VCaP (cell line): ENCODE data around the gene POLR1A.

ENCODE experiments used
- H3K27ac ChIP-seq: fragments of 450-650 bp; 2 replicates; pipeline ENCODE4 v1.5.1; 2017
- TF ChIP-seq, protein P1 (sequence below): fragments of 450-650 bp; conservative IDR thresholded peaks from 2 replicates; pipeline ENCODE4 v1.5.1; 2017; ENCODE audit warnings: mild to moderate bottlenecking, moderate library complexity

POLR1A gene

DNA sequence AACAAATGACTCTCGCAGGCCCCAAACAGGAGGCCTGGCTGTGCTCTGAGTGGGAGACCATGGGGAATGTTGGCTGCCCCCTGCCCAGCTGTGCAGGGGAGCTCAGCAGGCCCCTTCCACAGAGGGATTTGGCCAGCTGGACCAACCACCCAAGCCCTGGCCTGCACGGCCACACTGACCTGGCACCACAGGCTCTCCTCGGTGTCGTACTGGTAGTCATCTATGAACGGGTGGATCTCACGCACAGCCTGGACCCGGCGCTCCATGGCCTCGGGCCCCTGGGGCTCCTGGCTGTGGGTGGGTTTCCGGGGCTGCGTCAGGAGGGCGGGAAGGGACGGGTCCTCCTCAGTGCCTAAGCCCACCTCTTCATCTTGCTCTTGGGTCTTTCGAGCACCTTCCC, 74.5 kb downstream of the POLR1A start:
- TF ChIP-seq, protein P1, sequence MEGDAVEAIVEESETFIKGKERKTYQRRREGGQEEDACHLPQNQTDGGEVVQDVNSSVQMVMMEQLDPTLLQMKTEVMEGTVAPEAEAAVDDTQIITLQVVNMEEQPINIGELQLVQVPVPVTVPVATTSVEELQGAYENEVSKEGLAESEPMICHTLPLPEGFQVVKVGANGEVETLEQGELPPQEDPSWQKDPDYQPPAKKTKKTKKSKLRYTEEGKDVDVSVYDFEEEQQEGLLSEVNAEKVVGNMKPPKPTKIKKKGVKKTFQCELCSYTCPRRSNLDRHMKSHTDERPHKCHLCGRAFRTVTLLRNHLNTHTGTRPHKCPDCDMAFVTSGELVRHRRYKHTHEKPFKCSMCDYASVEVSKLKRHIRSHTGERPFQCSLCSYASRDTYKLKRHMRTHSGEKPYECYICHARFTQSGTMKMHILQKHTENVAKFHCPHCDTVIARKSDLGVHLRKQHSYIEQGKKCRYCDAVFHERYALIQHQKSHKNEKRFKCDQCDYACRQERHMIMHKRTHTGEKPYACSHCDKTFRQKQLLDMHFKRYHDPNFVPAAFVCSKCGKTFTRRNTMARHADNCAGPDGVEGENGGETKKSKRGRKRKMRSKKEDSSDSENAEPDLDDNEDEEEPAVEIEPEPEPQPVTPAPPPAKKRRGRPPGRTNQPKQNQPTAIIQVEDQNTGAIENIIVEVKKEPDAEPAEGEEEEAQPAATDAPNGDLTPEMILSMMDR: no peak
- H3K27ac ChIP-seq: no peak overlapping the region

DNA sequence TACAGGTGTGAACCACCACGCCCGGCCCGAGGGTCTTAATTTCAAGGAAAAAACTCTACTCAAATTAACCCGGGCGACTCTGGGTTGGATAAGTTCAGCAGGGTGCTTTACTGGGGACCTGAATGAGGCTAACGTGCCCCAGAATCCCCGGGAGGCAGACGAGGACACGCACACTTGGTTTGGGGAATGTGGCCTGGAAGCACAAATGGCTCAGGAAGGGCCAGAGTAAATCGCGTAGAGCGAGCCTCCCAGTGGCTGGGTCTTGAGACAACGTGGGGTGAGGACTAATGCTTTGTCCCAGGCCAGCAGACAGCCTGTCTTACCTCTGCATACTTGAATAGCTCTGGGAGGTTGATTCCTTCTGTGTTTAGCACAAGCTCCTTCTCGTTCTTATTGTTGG, 75.8 kb downstream of the POLR1A start:
- TF ChIP-seq, protein P1: no peak
- no peak overlapping the region for H3K27ac ChIP-seq

DNA sequence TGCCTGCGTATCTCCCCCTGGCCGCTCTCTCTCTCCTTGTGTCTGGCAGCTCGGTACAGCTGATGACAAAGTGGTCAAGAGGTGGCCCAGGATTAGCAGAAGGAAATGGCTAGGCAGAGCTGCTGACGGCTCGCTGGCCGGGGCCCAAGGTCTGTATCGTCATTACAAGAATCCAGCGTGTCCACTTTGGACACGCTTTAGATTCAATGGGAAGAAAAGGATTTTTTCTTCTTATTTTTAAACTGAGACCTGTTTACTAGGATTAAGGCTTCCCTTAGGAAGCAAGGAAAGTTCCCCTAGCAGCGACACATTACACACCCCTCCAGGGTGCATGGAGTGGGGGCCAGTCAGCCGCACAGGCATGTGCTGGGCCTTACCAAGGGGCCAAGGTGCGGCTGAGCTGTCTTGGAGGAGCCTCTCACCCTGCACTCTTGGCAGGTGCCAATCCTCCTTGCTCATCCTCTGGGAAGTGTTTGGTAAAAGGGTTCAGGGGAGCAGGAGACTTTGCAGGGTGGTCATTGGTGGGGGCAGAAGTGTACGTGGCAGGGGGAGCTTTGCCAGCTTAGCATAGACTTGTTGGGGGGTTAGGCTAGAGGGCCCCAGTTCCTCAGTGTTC, 76.8 kb downstream of the POLR1A start:
- no peak overlapping the region for H3K27ac ChIP-seq
- TF ChIP-seq, protein P1: no peak

DNA sequence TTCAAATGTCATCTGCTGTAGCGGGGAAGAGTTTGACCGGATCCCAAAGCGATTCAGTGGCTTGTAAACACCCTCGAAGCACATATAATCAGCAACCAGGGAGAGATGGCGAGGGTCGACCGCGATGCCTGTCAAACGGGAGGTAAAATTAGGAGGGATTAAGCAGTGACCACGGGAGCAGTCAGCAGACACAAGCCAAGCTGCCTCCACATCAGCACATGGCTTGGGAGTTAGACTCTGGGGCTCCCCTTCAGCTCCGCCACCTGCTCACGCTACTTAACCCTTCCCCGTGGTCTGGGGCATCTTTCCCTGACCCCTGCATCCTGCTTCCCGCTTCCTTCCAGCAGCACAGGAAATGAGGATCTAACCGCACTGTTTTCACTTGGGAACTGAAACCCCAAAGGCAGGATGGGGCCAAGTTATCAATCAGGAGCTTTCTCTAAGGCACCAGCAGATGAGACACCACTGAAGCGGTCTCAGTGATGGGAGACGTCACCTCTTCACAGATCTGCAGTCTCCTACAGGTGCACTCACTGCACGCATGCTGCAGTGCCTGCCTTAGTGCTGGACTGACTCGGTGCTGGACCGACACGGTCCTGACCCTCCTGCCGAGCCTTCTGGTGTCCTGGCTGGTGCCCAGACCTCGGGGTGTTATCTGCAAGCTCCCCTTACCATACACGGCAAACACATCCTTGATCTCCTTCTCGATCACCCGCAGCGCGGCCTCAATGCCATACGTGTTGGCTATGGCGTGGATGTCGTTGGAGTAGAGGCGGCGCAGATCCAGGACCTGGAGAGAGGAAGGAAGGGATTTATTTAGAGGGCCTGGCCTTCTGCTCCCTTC, 77.5 kb downstream of the POLR1A start:
- no peak overlapping the region for H3K27ac ChIP-seq

DNA sequence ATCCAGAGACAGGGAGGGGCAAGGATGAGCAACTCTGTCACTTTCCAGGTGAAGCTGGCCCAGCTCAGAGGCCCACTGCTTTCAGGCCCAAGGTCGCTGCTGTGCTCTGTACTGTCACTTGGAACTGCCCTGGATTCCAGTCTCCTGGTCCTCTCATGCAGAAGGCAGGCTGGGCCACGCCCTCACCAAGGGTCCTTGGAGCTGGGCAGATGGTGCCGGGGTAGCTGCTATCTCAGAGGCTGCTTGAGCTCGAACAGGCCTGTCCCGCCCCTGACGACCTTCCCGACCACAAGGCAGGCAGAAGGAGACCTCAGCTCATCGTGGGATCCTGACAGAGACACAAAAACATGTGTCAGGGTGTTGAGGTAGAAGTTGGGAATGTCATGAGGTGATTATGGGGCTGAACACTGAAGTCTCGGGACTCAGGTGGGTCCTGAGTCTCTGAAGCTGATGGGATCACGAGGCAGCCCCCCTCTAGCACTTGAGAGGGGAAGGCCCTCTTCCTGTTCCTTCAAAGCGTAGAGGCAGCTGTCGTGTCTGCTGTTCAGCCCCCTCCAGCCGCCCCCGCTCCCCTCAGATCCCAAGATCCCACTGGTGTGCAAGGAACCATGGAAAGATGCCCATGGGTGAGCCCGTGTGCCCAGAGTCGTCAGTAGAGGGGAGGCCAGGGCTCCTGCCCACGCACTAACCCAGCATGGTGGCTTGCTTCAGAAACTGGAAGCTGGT, 78.3 kb downstream of the POLR1A start:
- TF ChIP-seq, protein P1: no peak
- H3K27ac ChIP-seq: no peak overlapping the region

More for the DNA sequence above, 77.5 kb downstream of the POLR1A start:
- TF ChIP-seq, protein P1: no peak

DNA sequence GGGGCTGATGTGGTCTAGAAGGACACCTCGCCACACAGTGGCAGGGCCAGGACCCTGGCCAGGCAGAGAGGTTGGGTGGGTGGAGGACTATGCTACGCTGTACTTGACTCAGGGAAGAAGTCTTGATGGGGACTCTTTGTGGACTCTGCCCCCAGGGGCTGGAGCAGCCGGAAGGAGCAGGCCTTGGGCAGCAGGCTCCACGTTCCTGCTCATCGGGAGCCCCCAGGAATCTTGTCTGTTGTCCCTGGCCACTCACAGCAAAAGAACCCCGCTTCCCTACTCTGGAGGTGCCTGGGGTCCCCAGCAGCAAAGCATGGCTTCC, 79.0 kb downstream of the POLR1A start:
- no peak overlapping the region for H3K27ac ChIP-seq
- TF ChIP-seq, protein P1: no peak

DNA sequence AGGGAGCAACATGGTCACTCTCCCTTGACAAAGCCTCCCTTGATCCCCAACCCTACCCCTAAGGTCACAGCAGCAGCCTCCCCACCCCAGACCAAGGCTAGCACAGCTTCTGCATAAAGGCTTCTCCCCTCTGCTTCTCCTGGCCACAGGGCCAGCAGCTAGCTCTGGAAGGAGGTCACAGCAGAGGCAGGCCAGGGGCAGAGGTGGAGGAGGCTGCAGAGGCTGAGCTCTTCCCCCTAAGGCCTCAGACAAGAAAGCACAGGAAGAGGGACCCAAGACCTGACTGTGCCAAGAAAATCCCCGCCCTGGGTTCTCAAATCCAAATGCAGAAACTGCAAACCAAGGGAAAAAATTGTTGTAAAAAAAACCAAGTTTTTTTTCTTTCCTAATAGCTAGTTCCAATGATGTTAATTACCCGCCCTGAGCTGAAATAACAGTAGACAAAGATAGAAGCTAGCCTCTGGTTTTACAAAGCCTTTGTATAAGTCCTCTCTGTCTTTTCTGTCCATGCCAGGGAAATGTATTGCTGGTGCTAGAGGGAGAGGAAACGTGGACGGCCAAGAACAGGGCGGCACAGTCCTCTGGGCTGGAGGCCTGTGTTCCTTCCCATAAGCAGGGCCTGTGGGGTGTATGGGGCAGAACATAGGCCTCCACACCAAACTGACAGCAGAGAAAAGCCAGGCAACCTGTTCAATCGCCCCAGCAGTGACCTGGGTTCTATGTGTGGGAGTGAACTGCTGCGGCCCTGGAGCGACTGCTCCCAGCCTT, 79.5 kb downstream of the POLR1A start:
- no peak overlapping the region for H3K27ac ChIP-seq
- TF ChIP-seq, protein P1: no peak
